H1 (cell line): ENCODE measurements around the gene DAB2IP. TPM values are rescaled to one million over a fixed set of nuclear protein-coding genes. Genes with fewer than 3 reads are reported as not detected.

Source experiments
- CREB1 ChIP-seq: IDR thresholded peaks from 2 replicates; pipeline ENCODE4 v1.6.1; 2012; ENCODE audit warnings: inconsistent platforms
- CTCF ChIP-seq, 3 experiments: IDR thresholded peaks; 1 replicate in 2 of 3; 2 replicates in 1 of 3; pipeline versions ENCODE4 v1.5.1 to v1.6.1; 2011; ENCODE audit warnings: low read length in 3 of 3, mild to moderate bottlenecking in 3 of 3, inconsistent platforms in 2 of 3, low read depth in 1 of 3, moderate library complexity in 1 of 3; ENCODE audit not compliant: insufficient read depth in 1 of 3; ENCODE audit errors: control extremely low read depth in 1 of 3
- EP300 ChIP-seq, 2 experiments: IDR thresholded peaks; 1 replicate in 1 of 2; 2 replicates in 1 of 2; pipeline ENCODE4 v1.6.1; 2011 to 2012; ENCODE audit warnings: low read depth in 2 of 2, low read length in 2 of 2, mild to moderate bottlenecking in 2 of 2, borderline replicate concordance in 1 of 2, inconsistent platforms in 1 of 2, moderate library complexity in 1 of 2
- HDAC2 ChIP-seq, 2 experiments: fragments of 300-600 bp in 1 of 2; sonication (generic) in 1 of 2; IDR thresholded peaks; 2 replicates each; pipeline ENCODE4 v1.6.1; 2011 to 2012; ENCODE audit warnings: low read depth in 2 of 2, low read length in 2 of 2, mild to moderate bottlenecking in 2 of 2, moderate library complexity in 2 of 2, borderline replicate concordance in 1 of 2, inconsistent platforms in 1 of 2
- KDM4A ChIP-seq: IDR thresholded peaks from one replicate; pipeline ENCODE4 v1.7.1; 2012; ENCODE audit warnings: low read depth, mild to moderate bottlenecking, moderate library complexity, low read length, inconsistent platforms; ENCODE audit not compliant: severe bottlenecking
- NANOG ChIP-seq: IDR thresholded peaks from 2 replicates; pipeline ENCODE4 v1.6.1; 2011; ENCODE audit warnings: low read length, low read depth, mild to moderate bottlenecking, inconsistent platforms; ENCODE audit not compliant: insufficient read depth, poor library complexity, severe bottlenecking
- POU5F1 ChIP-seq: IDR thresholded peaks from 2 replicates; pipeline ENCODE4 v1.6.1; 2011; ENCODE audit warnings: low read depth, mild to moderate bottlenecking, low read length, moderate library complexity
- SUZ12 ChIP-seq: fragments of 200-600 bp; sonication (generic); IDR thresholded peaks from 2 replicates; pipeline ENCODE4 v1.6.1; 2012; ENCODE audit warnings: mild to moderate bottlenecking, inconsistent platforms, low read length, moderate library complexity, mixed read lengths
- polyA plus RNA-seq, 7 experiments: library from polyadenylated mRNA; depleted of rRNA in 3 of 7; stranded (reverse) in 5 of 7; unstranded in 2 of 7; fragments of >200 nt in 5 of 7; fragments of 200-250 nt in 2 of 7; gene quantifications; 1 replicate in 5 of 7; 2 replicates in 1 of 7; 4 replicates in 1 of 7; pipeline versions ENCODE4 v1.2.1 to v1.2.3, GENCODE V29; 2011 to 2013; ENCODE audit warnings: missing spikeins in 2 of 7, mixed read lengths in 2 of 7
- total RNA-seq: library from RNA; stranded (reverse); fragmentation: NEBNext Ultra II Directional; extraction: Animal tissue kit (Norgen Biotek cat#: 25700); gene quantifications from 2 replicates; pipeline ENCODE4 v1.2.1, GENCODE V29; 2021

Gene DAB2IP
- total and polyA plus RNA-seq, 2 of the 8 experiments (the other 6 are each of a cell fraction or from before 2014, with no cell fraction given): 19.7 to 39.5 TPM

DNA sequence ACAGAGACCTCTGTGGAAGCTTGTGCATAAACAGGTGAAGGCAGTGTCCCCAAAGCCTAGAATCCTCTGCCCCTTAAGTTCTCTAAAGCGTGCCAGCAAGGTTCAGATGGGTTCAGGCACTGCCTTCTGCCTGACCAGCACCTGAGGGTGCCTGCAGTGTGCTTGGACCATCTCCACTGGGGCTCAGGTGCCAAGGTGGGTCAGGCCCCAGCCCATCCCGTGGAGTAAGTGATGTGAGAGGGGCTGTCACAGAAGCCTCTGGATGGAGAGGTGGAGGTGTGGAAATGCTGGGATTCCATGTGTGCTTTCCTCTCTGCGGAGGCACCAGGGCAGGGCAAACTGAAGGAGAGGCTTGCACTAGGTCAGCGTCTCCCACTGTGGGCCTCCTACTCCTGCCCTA, 118.5 kb downstream of the DAB2IP start (continued):
- TF ChIP-seq EP300 (IDR thresholded peaks at IDR 0.05; ENCODE audit: borderline replicate concordance in 1 of 2, low read depth in 2 of 2, low read length in 2 of 2) (no peak), SUZ12 (no peak), POU5F1 (no peak), CTCF (IDR thresholded peaks at IDR 0.05; ENCODE audit: control extremely low read depth in 1 of 3, insufficient read depth in 1 of 3, low read depth in 1 of 3, low read length in 3 of 3) (no peak), KDM4A (no peak), HDAC2 (IDR thresholded peaks at IDR 0.05; ENCODE audit: borderline replicate concordance in 1 of 2, low read depth in 2 of 2, low read length in 2 of 2) (no peak), CREB1 (no peak), NANOG (no peak)
